Activated CD8-positive, alpha-beta T cell treated with anti-CD3 and anti-CD28 coated beads for 36 hours (primary cell): ENCODE results near the gene NEDD4L. TPM values are rescaled to one million over a fixed set of nuclear protein-coding genes. Genes with fewer than 3 reads are reported as not detected.

Source experiments
- ATAC-seq: fragments of 200-7000 bp; cut with Tn5 transposase; one replicate; pipeline ENCODE4 v1.10.0; 2021; ENCODE audit warnings: mild to moderate bottlenecking, moderate library complexity
- CTCF ChIA-PET: fragments of 350-600 bp; sonication (Branson Sonifier 250); formaldehyde crosslinking; loops from one replicate; lab custom pipeline; 2021; ENCODE audit warnings: antibody characterized with exemption; lab: Charles Lee
- POLR2A ChIA-PET: fragments of 350-600 bp; sonication (Branson Sonifier 250); formaldehyde crosslinking; loops from one replicate; lab custom pipeline; 2021; ENCODE audit warnings: antibody characterized with exemption; lab: Charles Lee
- DNase-seq: peaks from one replicate; pipeline ENCODE4 v3.0.0-alpha.2; 2020
- H3K27ac Mint-ChIP-seq: one replicate; pipeline ENCODE4 v1.8.0; 2021; ENCODE audit warnings: mild to moderate bottlenecking, mixed read lengths
- H3K27me3 Mint-ChIP-seq: one replicate; pipeline ENCODE4 v1.8.0; 2021; ENCODE audit warnings: mixed read lengths
- H3K36me3 Mint-ChIP-seq: one replicate; pipeline ENCODE4 v1.8.0; 2021; ENCODE audit warnings: low read depth, mixed read lengths
- H3K4me1 Mint-ChIP-seq: one replicate; pipeline ENCODE4 v1.8.0; 2021; ENCODE audit warnings: low read depth, mixed read lengths
- H3K4me3 Mint-ChIP-seq: one replicate; pipeline ENCODE4 v1.8.0; 2021; ENCODE audit warnings: mild to moderate bottlenecking, moderate library complexity, mixed read lengths
- H3K9me3 Mint-ChIP-seq: one replicate; pipeline ENCODE4 v1.8.0; 2021; ENCODE audit warnings: mixed read lengths
- intact Hi-C: fragments of 100-400 bp; cut with micrococcal nuclease; formaldehyde crosslinking; loops from one replicate; pipeline ENCODE4 v1.10.0; 2022
- total RNA-seq, 2 experiments: library from RNA; stranded (reverse); gene quantifications; one replicate each; pipeline ENCODE4 v1.2.3, GENCODE V29; 2021
- TF ChIP-seq, protein P1 (sequence below): fragments of 200-600 bp; IDR thresholded peaks from one replicate; pipeline ENCODE4 v1.8.0; 2022; ENCODE audit warnings: antibody characterized with exemption, mild to moderate bottlenecking

Gene NEDD4L
- total RNA-seq, 2 experiments from 2014 or later, result 7.5 to 8.5 TPM

- intact Hi-C loops, result no loop called here
- H3K9me3 Mint-ChIP-seq, result no peaks in the 10 kb centered on the region
- no peaks in the 10 kb centered on the region for H3K27me3 Mint-ChIP-seq
- TF ChIP-seq, protein P1, sequence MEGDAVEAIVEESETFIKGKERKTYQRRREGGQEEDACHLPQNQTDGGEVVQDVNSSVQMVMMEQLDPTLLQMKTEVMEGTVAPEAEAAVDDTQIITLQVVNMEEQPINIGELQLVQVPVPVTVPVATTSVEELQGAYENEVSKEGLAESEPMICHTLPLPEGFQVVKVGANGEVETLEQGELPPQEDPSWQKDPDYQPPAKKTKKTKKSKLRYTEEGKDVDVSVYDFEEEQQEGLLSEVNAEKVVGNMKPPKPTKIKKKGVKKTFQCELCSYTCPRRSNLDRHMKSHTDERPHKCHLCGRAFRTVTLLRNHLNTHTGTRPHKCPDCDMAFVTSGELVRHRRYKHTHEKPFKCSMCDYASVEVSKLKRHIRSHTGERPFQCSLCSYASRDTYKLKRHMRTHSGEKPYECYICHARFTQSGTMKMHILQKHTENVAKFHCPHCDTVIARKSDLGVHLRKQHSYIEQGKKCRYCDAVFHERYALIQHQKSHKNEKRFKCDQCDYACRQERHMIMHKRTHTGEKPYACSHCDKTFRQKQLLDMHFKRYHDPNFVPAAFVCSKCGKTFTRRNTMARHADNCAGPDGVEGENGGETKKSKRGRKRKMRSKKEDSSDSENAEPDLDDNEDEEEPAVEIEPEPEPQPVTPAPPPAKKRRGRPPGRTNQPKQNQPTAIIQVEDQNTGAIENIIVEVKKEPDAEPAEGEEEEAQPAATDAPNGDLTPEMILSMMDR, result no peak
- POLR2A ChIA-PET, result no interaction called here
- peaks cover 3% of the 10 kb centered on the region for H3K4me1 Mint-ChIP-seq
- ATAC-seq (no peak), DNase-seq (no peak)
- CTCF ChIA-PET, result no interaction called here
- no peak overlapping the region for H3K4me3 Mint-ChIP-seq
- H3K36me3 Mint-ChIP-seq, result no peaks in the 10 kb centered on the region
- H3K27ac Mint-ChIP-seq, result no peak overlapping the region
Observed at GRCh38 chr18:58361212-58361611, 317.2 kb downstream of the NEDD4L start.

DNA sequence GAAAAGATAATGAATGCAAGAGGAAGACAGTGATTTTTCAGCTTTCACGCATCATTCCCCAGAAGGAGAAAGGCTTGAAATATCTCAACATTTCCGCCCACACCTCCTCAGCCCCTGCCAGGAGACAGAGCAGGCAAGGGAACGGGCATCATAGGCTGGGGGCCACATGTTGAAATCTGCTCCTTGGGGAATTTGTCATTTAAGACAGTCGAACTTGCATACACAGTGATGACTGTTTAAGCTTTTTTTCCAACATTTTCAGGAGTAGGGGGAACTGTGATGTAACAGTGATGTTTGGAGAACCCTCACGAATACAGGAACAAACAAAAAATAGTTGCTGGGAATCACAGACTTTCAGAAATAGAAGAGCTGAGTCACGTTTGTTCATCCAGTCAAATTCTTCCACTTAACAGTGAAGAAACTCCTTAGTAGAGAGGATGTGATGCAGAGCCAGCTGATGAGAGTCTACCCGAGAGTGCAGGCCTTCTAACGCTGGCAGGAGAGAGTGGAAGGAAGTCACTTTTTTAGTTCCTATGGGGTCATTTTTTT is 318.1 kb downstream of the NEDD4L start:
- Mint-ChIP-seq H3K36me3 (no peaks in the 10 kb centered on the region), H3K27ac (no peak overlapping the region), H3K9me3 (no peaks in the 10 kb centered on the region), H3K4me3 (no peak overlapping the region), H3K27me3 (no peaks in the 10 kb centered on the region), H3K4me1 (peaks cover 3% of the 10 kb centered on the region)
- intact Hi-C loops, result no loop called here
- CTCF ChIA-PET, result no interaction called here
- DNase-seq (no peak), ATAC-seq (no peak)
- TF ChIP-seq, protein P1, result no peak
- POLR2A ChIA-PET, result interaction anchor here (0.8 kb wide), 1 partner anchor 30 kb away, joined by 4 read pairs; no protein-coding TSS in a partner anchor

DNA sequence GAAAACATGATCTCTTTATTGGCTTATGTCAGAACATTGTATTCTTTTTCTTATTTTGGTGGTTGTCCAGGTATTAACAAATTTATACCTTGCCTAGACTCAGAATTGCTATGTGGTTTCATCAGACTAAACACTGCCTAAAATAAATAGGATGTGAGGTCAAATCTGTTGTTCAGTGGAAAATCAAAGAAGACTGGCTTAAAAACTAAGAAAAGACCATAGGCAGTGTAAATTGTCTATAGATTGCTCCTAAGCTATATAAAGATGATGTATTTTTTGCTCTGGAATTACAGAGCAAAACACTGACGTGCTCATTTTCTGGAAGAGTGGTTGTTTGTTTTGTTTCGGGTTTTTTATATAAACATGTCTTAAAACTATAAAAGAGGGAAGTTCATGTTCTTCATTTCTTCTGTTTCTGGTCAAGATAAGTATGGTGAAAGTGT is 318.8 kb downstream of the NEDD4L start:
- no peaks in the 10 kb centered on the region for H3K36me3 Mint-ChIP-seq
- H3K27ac Mint-ChIP-seq, result no peak overlapping the region
- no peak overlapping the region for H3K4me3 Mint-ChIP-seq
- DNase-seq (no peak), ATAC-seq (no peak)
- H3K4me1 Mint-ChIP-seq, result peaks cover 3% of the 10 kb centered on the region
- no peaks in the 10 kb centered on the region for H3K27me3 Mint-ChIP-seq
- TF ChIP-seq, protein P1, result no peak
- ChIA-PET CTCF (no interaction called here), POLR2A (interaction anchor here (0.8 kb wide), 1 partner anchor 29 kb away, joined by 4 read pairs; no protein-coding TSS in a partner anchor)
- intact Hi-C loops, result no loop called here
- no peaks in the 10 kb centered on the region for H3K9me3 Mint-ChIP-seq

- TF ChIP-seq, protein P1, result no peak
- Mint-ChIP-seq H3K27ac (no peak overlapping the region), H3K27me3 (no peaks in the 10 kb centered on the region), H3K4me1 (peaks cover 3% of the 10 kb centered on the region), H3K9me3 (no peaks in the 10 kb centered on the region), H3K36me3 (no peaks in the 10 kb centered on the region), H3K4me3 (no peak overlapping the region)
- ChIA-PET CTCF (no interaction called here), POLR2A (no interaction called here)
- DNase-seq, result no peak
- intact Hi-C loops, result no loop called here
- ATAC-seq, result no peak
Observed at GRCh38 chr18:58363767-58364540, 319.9 kb downstream of the NEDD4L start.
